Measurements from ENCODE around the gene BCL2L15.
"Not testable (repeated sequence)": the region's sequence is repeated elsewhere in the genome, so short reads cannot be mapped to it uniquely, and the experiment has no call there.

The BCL2L15 gene

GRCh38 chr1:113868387-113869083 lies 18.8 kb downstream of the BCL2L15 start:
- no peak for DNase-seq

DNA sequence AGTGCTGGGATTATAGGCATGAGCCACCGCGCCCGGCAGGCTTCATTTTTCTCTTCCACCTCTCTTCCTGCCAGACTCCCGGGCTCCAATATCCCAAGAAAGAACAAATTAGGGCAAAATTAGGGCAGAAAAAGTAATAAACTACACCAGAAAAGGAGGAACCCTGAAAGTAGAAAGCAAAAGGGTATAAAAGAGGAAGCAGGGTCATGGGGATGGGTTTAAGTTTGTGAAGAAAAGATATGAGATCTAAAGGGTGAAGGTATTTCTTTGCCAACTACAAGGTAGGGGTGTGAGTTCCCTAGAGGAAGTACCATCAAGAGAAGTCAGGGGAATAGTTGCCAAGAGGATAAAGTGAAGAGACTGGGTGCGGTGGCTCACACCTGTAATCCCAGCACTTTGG lies 25.7 kb downstream of the BCL2L15 start:
- DNase-seq = no peak

- no peak for DNase-seq
These were observed 26.5 kb downstream of the BCL2L15 start for GRCh38 chr1:113860891-113861290.

- DNase-seq = no peak
These were observed 27.8 kb downstream of the BCL2L15 start for GRCh38 chr1:113859478-113860175.

DNA sequence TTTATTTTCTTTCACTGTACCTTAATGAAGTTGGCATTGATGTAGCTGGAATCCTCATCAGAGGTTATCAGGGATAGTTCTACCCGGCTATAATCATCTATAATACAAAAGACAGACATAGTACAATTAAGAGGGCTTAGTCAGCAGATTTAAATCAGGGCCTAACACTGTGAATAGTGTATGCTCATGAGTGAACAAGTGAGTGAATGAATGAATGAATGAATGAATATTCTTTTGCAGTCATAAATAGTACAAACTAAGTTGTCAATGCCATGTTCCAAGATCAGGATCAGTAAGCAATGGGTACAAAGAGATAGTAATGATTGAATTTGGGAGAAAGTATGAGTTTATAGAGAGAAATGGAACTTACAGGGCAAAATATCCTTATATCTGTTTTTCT lies 28.4 kb downstream of the BCL2L15 start:
- no peak for DNase-seq

DNA sequence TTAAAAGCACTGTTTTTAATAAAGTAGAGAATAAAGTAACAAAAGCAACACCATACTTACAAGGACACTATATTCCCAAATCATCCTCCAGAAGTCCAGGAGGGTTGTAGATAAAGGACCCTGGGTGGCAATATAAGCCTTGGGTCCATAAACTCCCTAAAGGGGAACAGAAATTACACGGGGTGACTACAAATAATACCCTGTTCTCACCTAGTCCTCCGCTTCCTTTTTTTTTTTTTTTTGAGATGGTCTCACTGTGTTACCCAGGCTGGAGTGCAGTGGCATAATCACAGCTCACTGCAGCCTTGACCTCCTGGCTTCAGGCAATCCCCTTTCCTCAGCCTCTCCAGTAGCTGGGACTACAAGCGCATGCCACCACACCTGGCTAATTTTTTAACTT lies 29.0 kb downstream of the BCL2L15 start:
- no peak for DNase-seq

- DNase-seq = no peak
These were observed 29.6 kb downstream of the BCL2L15 start for GRCh38 chr1:113857776-113858175.

- DNase-seq = no peak
These were observed 31.0 kb downstream of the BCL2L15 start for GRCh38 chr1:113856401-113856790.

- no peak for DNase-seq
These were observed 31.6 kb downstream of the BCL2L15 start for GRCh38 chr1:113855630-113856400.

DNA sequence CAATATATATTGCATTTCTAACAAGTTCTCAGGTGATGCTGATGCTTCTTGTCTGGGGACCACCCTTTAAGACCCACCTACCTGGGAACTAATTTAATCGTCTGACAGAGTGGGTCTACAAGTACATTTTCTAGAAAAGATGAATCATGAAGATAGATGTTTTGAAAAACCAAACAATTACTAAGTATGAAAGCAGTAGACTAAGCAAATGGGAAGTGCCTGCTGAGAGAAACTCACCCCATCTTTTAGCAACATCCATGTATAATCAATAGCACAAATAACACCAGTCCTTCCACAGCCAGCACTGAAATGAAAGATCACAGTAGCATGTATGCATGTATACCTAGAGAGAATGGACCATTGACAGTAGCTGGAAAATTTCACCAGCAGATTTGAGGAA lies 33.1 kb downstream of the BCL2L15 start:
- no peak for DNase-seq

DNA sequence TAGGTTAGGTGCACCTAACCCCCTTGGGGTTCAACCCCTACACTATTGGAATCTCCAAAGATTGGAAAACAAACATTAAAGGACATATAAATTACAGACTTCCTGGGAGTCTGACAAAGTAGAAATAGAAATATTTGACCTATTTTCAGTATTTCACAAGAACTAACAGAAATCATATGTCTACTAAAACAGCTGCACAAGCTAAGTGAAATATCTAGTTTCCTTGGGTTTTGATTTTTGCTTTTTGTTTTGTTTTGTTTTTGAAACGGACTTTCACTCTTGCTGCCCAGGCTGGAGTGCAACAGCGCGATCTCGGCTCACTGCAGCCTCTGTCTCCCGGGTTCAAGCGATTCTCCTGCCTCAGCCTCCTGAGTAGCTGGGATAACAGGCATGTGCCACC lies 34.7 kb downstream of the BCL2L15 start:
- DNase-seq = not testable (repeated sequence)

GRCh38 chr1:113850127-113850796 lies 37.1 kb downstream of the BCL2L15 start:
- DNase-seq = no peak

DNA sequence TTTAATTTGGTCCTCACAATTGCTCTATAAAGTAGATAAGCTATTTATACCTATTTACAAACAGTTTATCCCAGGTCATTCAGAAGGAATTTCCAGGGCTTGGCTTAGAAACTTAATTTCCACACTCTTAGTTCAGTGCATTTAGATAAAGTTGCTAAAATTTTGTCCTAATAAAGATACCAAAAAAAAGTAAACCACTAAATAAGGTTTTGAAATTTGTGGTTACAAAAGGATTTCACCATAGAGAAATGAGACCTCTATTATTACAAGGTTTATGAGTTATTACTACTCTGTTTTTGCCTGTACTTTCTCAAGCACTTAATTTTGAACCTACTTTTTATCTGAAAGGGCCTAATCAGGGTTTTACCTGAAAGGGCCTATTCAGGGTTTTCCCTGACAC lies 38.3 kb downstream of the BCL2L15 start:
- DNase-seq = no peak

GRCh38 chr1:113846391-113847035 lies 40.9 kb downstream of the BCL2L15 start:
- no peak for DNase-seq

DNA sequence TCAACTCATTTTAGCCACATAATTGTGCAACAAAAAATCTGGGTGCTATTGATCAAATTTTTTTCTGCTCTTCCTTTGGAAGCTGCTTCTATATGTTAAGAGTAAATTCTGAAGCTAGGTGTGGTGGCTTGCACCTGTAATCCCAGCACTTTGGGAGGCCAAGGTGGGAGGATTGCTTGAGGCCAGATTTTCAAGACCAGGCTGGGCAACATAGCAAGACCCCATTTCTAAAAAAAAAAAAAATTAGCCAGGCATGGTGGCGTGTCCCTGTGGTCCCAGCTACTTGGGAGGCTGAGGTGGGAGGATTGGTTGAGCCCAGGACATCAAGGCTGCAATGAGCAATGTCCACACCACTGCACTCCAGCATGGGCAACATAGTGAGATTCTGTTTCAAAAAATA lies 50.8 kb downstream of the BCL2L15 start:
- no peak for DNase-seq

DNA sequence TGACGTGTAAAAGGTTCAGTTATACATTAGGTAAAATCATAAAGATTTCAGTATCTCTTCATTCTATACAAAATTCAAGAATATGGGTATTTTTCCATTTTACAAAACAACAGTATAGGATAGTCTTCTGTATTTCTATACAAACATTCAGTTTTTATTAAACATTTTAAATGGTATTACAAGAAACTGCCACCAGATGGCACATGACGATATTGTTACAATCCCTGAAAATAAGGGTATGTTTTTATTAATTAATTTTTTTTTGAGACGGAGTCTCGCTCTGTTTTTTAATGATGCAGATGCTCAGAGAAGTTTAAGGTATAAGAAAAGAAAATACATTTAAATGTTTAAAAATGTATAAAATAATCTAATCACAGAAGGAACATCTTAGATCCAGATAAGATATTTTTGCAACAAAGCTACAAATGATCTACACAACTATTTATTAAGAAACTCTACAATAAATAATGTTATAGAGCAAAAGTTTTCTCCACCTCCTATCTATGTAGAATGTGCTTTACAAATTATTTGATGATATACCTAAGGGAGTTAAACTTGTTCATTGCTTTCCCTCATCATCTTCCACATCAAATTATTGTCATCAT lies 51.6 kb downstream of the BCL2L15 start:
- no peak for DNase-seq

DNA sequence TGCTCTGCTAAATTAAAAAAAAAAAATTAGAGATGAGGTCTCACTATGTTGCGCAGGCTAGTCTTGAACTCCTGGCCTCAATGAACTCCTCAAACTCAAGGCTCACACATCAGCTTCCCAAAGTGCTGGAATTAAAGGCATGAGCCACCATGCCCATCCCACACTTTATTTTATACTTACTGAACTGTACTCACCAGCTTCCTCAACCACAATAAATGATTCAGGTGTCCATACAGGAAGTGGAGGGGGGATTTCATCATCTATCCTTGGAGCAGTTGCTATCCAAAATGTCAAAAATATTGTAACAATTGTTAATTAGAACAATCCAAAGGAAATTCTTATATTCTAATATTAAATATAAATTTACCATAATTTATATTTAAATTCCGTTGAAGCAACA lies 52.7 kb downstream of the BCL2L15 start:
- DNase-seq = no peak

All from activated CD8-positive, alpha-beta memory T cell treated with anti-CD3 and anti-CD28 coated beads, Interleukin-2, amount 50 U/mL, for 4 hours (primary cell).